ENCODE measurements around the gene ZDHHC9. TPM values are rescaled to one million over a fixed set of nuclear protein-coding genes. Genes with fewer than 3 reads are reported as not detected.

Gene ZDHHC9
- total and polyA plus RNA-seq, 11 donors: 3.5 to 39.0 (median 13.2) TPM

- intact Hi-C loops (cut with DNase I): loop anchor here in 3 of 10 donors (5.0 to 10.0 kb wide), 3 partner anchors 55 to 145 kb away; partner anchors contain the start of gene UTP14A (in 1 of the 3)
- no peaks in the 10 kb centered on the region for H3K36me3 ChIP-seq
- ATAC-seq (peak in 3 of 4 donors; percentile 64 to 85 (median 67)), DNase-seq (peak in 3 of 5 donors; percentile 35 to 50 (median 47))
- peak overlapping the region in 2 of 12 donors; percentile 14 to 83 for H3K27ac ChIP-seq
- H3K9me3 ChIP-seq: no peaks in the 10 kb centered on the region
- peaks cover 0 to 41% (median 0%) of the 10 kb centered on the region in 12 donors for H3K4me1 ChIP-seq
- peaks cover 0 to 4% (median 0%) of the 10 kb centered on the region in 9 donors for H3K27me3 ChIP-seq
- WGBS, 4 donors: 42 to 55% (median 49%) methylated on average over 12 to 14 of the region's 14 CpGs
- TF ChIP-seq POLR2A (IDR thresholded peaks at IDR 0.05) (no peak), CTCF (IDR thresholded peaks at IDR 0.05) (peak in 3 of 12 donors; percentile 12 to 40 (median 26))
- no peak overlapping the region for H3K4me3 ChIP-seq
Measured at GRCh38 chrX:129759576-129760061, 84.1 kb downstream of the ZDHHC9 start.

- Histone ChIP-seq H3K27me3 (peaks cover 0 to 4% (median 0%) of the 10 kb centered on the region in 9 donors), H3K9me3 (no peaks in the 10 kb centered on the region), H3K27ac (peak overlapping the region in 1 of 12 donors; percentile 44), H3K4me3 (no peak overlapping the region), H3K36me3 (no peaks in the 10 kb centered on the region), H3K4me1 (peaks cover 0 to 41% (median 0%) of the 10 kb centered on the region in 12 donors)
- no peak for DNase-seq
- intact Hi-C loops (cut with DNase I): loop anchor here in 2 of 10 donors (5.0 to 10.0 kb wide), 2 partner anchors 66 to 149 kb away; partner anchors contain the start of gene UTP14A (in 1 of the 2)
- no peak for ATAC-seq
- TF ChIP-seq CTCF (IDR thresholded peaks at IDR 0.05) (no peak), POLR2A (IDR thresholded peaks at IDR 0.05) (no peak)
- WGBS, 4 donors: 52 to 73% (median 63%) methylated on average over 14 to 18 of the region's 18 CpGs
Measured at GRCh38 chrX:129755779-129756650, 87.7 kb downstream of the ZDHHC9 start.

GRCh38 chrX:129754056-129755024 lies 89.3 kb downstream of the ZDHHC9 start:
- Histone ChIP-seq H3K36me3 (no peaks in the 10 kb centered on the region), H3K27me3 (peaks cover 0 to 4% (median 0%) of the 10 kb centered on the region in 9 donors), H3K9me3 (no peaks in the 10 kb centered on the region), H3K4me1 (peaks cover 0 to 27% (median 0%) of the 10 kb centered on the region in 12 donors), H3K4me3 (no peak overlapping the region), H3K27ac (no peak overlapping the region)
- TF ChIP-seq POLR2A (IDR thresholded peaks at IDR 0.05): no peak
- TF ChIP-seq CTCF (IDR thresholded peaks at IDR 0.05): peak in 3 of 12 donors; percentile 10 to 21 (median 10)
- whole genome bisulfite sequencing, 4 donors: 55 to 80% (median 66%) methylated on average over 22 of the region's 22 CpGs
- intact Hi-C loops (cut with DNase I): loop anchor here in 2 of 10 donors (5.0 to 10.0 kb wide), 2 partner anchors 68 to 150 kb away; partner anchors contain the start of gene UTP14A (in 1 of the 2)
- DNase-seq: no peak
- no peak for ATAC-seq

Other genes starting within 250 kb of the ZDHHC9 start
- gene APLN, start 188.9 kb downstream of the ZDHHC9 start, total RNA-seq: 10 to 100 TPM in 6 of 9 donors, 1 to 10 TPM in 3; 4.4 to 19.9 (median 12.7) TPM
- 1 to 10 TPM; 3.6 to 8.7 TPM for gene APLN, start 188.9 kb downstream of the ZDHHC9 start, polyA plus RNA-seq
- 1 to 10 TPM in 3 of 9 donors, under 1 TPM in 6; 0.19 to 2.1 (median 0.56) TPM for gene XPNPEP2, start 104.9 kb downstream of the ZDHHC9 start, total RNA-seq
- under 1 TPM; 0.19 to 0.55 TPM for gene XPNPEP2, start 104.9 kb downstream of the ZDHHC9 start, polyA plus RNA-seq
- gene SASH3, start 63.9 kb downstream of the ZDHHC9 start, total RNA-seq: 10 to 100 TPM in 1 of 9 donors, 1 to 10 TPM in 6, under 1 TPM in 2; 0.74 to 27.8 (median 1.6) TPM
- gene SASH3, start 63.9 kb downstream of the ZDHHC9 start, polyA plus RNA-seq: 1 to 10 TPM in 1 of 2 donors, under 1 TPM in 1; 0.61 to 2.4 TPM
- 10 to 100 TPM in 3 of 9 donors, 1 to 10 TPM in 6; 7.3 to 10.6 (median 9.0) TPM for gene UTP14A, start 62.3 kb upstream of the ZDHHC9 start, total RNA-seq
- 10 to 100 TPM in 1 of 2 donors, 1 to 10 TPM in 1; 5.6 to 14.0 TPM for gene UTP14A, start 62.3 kb upstream of the ZDHHC9 start, polyA plus RNA-seq
- gene BCORL1, start 138.7 kb upstream of the ZDHHC9 start, total RNA-seq: 10 to 100 TPM in 2 of 9 donors, 1 to 10 TPM in 7; 5.3 to 11.0 (median 9.0) TPM
- gene BCORL1, start 138.7 kb upstream of the ZDHHC9 start, polyA plus RNA-seq: 1 to 10 TPM; 3.3 to 7.5 TPM

Data from heart left ventricle (tissue), 16 donors.